ENCODE data around the gene PITPNM3. TPM values are rescaled to one million over a fixed set of nuclear protein-coding genes. Genes with fewer than 3 reads are reported as not detected.

PITPNM3 gene
- total RNA-seq, 1 donor from 2014 or later, result 2.2 TPM

GRCh38 chr17:6554342-6554741 lies 2.0 kb downstream of the PITPNM3 start:
- H3K36me3 ChIP-seq (ENCODE audit: control insufficient read depth, insufficient read depth, low read length), result no peaks in the 10 kb centered on the region
- DNase-seq (ENCODE audit: low read depth), result no peak
- no peak overlapping the region for H3K4me3 ChIP-seq (ENCODE audit: low read depth, low read length)
- H3K27me3 ChIP-seq (ENCODE audit: control insufficient read depth, insufficient read depth, low read length), result peaks cover 3% of the 10 kb centered on the region
- TF ChIP-seq CTCF (IDR thresholded peaks at IDR 0.05; ENCODE audit: insufficient read depth, low read length, poor library complexity, severe bottlenecking), result no peak

GRCh38 chr17:6551869-6552531 lies 4.4 kb downstream of the PITPNM3 start:
- H3K27me3 ChIP-seq (ENCODE audit: control insufficient read depth, insufficient read depth, low read length), result peaks cover 3% of the 10 kb centered on the region
- DNase-seq (ENCODE audit: low read depth), result no peak
- H3K4me3 ChIP-seq (ENCODE audit: low read depth, low read length), result no peak overlapping the region
- no peaks in the 10 kb centered on the region for H3K36me3 ChIP-seq (ENCODE audit: control insufficient read depth, insufficient read depth, low read length)
- TF ChIP-seq CTCF (IDR thresholded peaks at IDR 0.05; ENCODE audit: insufficient read depth, low read length, poor library complexity, severe bottlenecking), result no peak

GRCh38 chr17:6551356-6551755 lies 5.0 kb downstream of the PITPNM3 start:
- Histone ChIP-seq H3K4me3 (ENCODE audit: low read depth, low read length) (no peak overlapping the region), H3K27me3 (ENCODE audit: control insufficient read depth, insufficient read depth, low read length) (peaks cover 3% of the 10 kb centered on the region), H3K36me3 (ENCODE audit: control insufficient read depth, insufficient read depth, low read length) (no peaks in the 10 kb centered on the region)
- DNase-seq (ENCODE audit: low read depth), result no peak
- no peak for TF ChIP-seq CTCF (IDR thresholded peaks at IDR 0.05; ENCODE audit: insufficient read depth, low read length, poor library complexity, severe bottlenecking)

GRCh38 chr17:6549384-6550036 lies 6.8 kb downstream of the PITPNM3 start:
- Histone ChIP-seq H3K27me3 (ENCODE audit: control insufficient read depth, insufficient read depth, low read length) (peaks cover under 1% of the 10 kb centered on the region), H3K4me3 (ENCODE audit: low read depth, low read length) (no peak overlapping the region), H3K36me3 (ENCODE audit: control insufficient read depth, insufficient read depth, low read length) (no peaks in the 10 kb centered on the region)
- no peak for TF ChIP-seq CTCF (IDR thresholded peaks at IDR 0.05; ENCODE audit: insufficient read depth, low read length, poor library complexity, severe bottlenecking)
- no peak for DNase-seq (ENCODE audit: low read depth)

- no peak for TF ChIP-seq CTCF (IDR thresholded peaks at IDR 0.05; ENCODE audit: insufficient read depth, low read length, poor library complexity, severe bottlenecking)
- Histone ChIP-seq H3K27me3 (ENCODE audit: control insufficient read depth, insufficient read depth, low read length) (no peaks in the 10 kb centered on the region), H3K36me3 (ENCODE audit: control insufficient read depth, insufficient read depth, low read length) (no peaks in the 10 kb centered on the region), H3K4me3 (ENCODE audit: low read depth, low read length) (no peak overlapping the region)
- DNase-seq (ENCODE audit: low read depth), result no peak
Measured at GRCh38 chr17:6548578-6549330, 7.6 kb downstream of the PITPNM3 start.
